Globus pallidus (tissue), 1 donor: Measurements from ENCODE around the gene ANKRD40.
A peak's percentile ranks its signal among the peaks of the same experiment; 100 is the strongest.
"Not testable (repeated sequence)": the region's sequence is repeated elsewhere in the genome, so short reads cannot be mapped to it uniquely, and the experiment has no call there.

Experiments used
- DNase-seq: peaks from one replicate; pipeline ENCODE4 v3.0.0-alpha.2; 2015; ENCODE audit warnings: low spot score

ANKRD40 gene

GRCh38 chr17:50707289-50708049 lies at the start of gene ANKRD40:
Gene ANKRD40, minus strand, starts transcription at chr17:50707914. Its CDS starts 260 bp downstream, at chr17:50707654.
- peak; percentile 92 for DNase-seq

- DNase-seq: no peak
Measured at GRCh38 chr17:50754521-50754920, 46.8 kb upstream of the ANKRD40 start.

GRCh38 chr17:50749245-50749644 lies 41.5 kb upstream of the ANKRD40 start:
- no peak for DNase-seq

GRCh38 chr17:50745631-50746030 lies 37.9 kb upstream of the ANKRD40 start:
- no peak for DNase-seq

GRCh38 chr17:50739098-50739497 lies 31.4 kb upstream of the ANKRD40 start:
- no peak for DNase-seq

- no peak for DNase-seq
Measured at GRCh38 chr17:50737118-50737698, 29.5 kb upstream of the ANKRD40 start.

- no peak for DNase-seq
Measured at GRCh38 chr17:50735287-50735686, 27.6 kb upstream of the ANKRD40 start.

- no peak for DNase-seq
Measured at GRCh38 chr17:50731575-50732460, 24.1 kb upstream of the ANKRD40 start.

- DNase-seq: no peak
Measured at GRCh38 chr17:50728881-50729765, 21.4 kb upstream of the ANKRD40 start.

GRCh38 chr17:50728112-50728429 lies 20.4 kb upstream of the ANKRD40 start:
- DNase-seq: no peak

- DNase-seq: no peak
Measured at GRCh38 chr17:50725769-50726655, 18.3 kb upstream of the ANKRD40 start.

GRCh38 chr17:50724622-50725021 lies 16.9 kb upstream of the ANKRD40 start:
- not testable (repeated sequence) for DNase-seq

GRCh38 chr17:50722746-50723145 lies 15.0 kb upstream of the ANKRD40 start:
- no peak for DNase-seq

GRCh38 chr17:50721194-50722010 lies 13.7 kb upstream of the ANKRD40 start:
- DNase-seq: no peak

- no peak for DNase-seq
Measured at GRCh38 chr17:50719924-50720794, 12.4 kb upstream of the ANKRD40 start.

- peak; percentile 91 for DNase-seq
Measured at GRCh38 chr17:50719144-50719923, 11.6 kb upstream of the ANKRD40 start, which contains the start of gene LUC7L3. Gene LUC7L3, plus strand, starts transcription at chr17:50719603. Its CDS starts 130 bp downstream, at chr17:50719733.

- no peak for DNase-seq
Measured at GRCh38 chr17:50715471-50715870, 7.8 kb upstream of the ANKRD40 start.

GRCh38 chr17:50712641-50713040 lies 4.9 kb upstream of the ANKRD40 start:
- no peak for DNase-seq
